Measurements from ENCODE around the gene SAP30L. TPM values are rescaled to one million over a fixed set of nuclear protein-coding genes. Genes with fewer than 3 reads are reported as not detected.

The SAP30L gene
- total and polyA plus RNA-seq, 10 donors: 17.4 to 43.5 (median 34.0) TPM

- 38 to 77% (median 68%) methylated on average over 2 of the region's 2 CpGs for WGBS, 5 donors
- no peaks in the 10 kb centered on the region for H3K36me3 ChIP-seq
- H3K4me3 ChIP-seq: no peak overlapping the region
- no peaks in the 10 kb centered on the region for H3K4me1 ChIP-seq
- peak; percentile 33 for DNase-seq
- TF ChIP-seq POLR2A (IDR thresholded peaks at IDR 0.05): no peak
- TF ChIP-seq POLR2AphosphoS5 (IDR thresholded peaks at IDR 0.05): no peak
- H3K27me3 ChIP-seq (replicated peaks in 1 of 7): peaks cover 0 to 98% (median 55%) of the 10 kb centered on the region in 7 donors
- intact Hi-C loops (cut with DNase I; ENCODE audit: low total_unique reads): no loop called here
- no peak overlapping the region for H3K27ac ChIP-seq
- H3K9me3 ChIP-seq: no peaks in the 10 kb centered on the region
Observed at GRCh38 chr5:154491941-154492340, 46.1 kb downstream of the SAP30L start.

DNA sequence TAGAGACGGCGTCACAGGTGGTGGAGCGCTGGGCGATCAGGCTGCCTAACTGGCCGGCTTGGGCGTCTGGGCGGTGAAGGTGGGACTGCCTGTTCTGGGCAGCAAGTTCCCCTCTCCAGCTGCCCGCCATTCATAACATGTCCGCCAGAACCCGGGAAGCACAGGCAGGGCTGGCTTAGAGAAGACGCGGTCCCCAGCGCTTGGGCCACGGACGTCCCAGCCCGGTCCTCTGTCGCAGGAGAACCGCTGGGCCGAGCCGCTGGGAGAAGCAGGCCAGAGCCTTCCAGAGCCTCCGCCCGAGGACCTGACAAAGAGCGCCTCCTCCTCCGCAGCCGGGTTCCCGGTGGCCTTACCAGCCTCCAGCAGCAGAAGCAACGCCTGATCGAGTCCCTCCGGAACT, 47.5 kb downstream of the SAP30L start:
- DNase-seq: peak; percentile 58
- H3K9me3 ChIP-seq: no peaks in the 10 kb centered on the region
- intact Hi-C loops (cut with DNase I; ENCODE audit: low total_unique reads): no loop called here
- H3K27ac ChIP-seq: no peak overlapping the region
- 33 to 67% (median 58%) methylated on average over 17 to 29 of the region's 29 CpGs for WGBS, 5 donors
- H3K36me3 ChIP-seq: no peaks in the 10 kb centered on the region
- no peaks in the 10 kb centered on the region for H3K4me1 ChIP-seq
- TF ChIP-seq POLR2A (IDR thresholded peaks at IDR 0.05) (no peak), POLR2AphosphoS5 (IDR thresholded peaks at IDR 0.05) (no peak)
- TF ChIP-seq, protein P1, sequence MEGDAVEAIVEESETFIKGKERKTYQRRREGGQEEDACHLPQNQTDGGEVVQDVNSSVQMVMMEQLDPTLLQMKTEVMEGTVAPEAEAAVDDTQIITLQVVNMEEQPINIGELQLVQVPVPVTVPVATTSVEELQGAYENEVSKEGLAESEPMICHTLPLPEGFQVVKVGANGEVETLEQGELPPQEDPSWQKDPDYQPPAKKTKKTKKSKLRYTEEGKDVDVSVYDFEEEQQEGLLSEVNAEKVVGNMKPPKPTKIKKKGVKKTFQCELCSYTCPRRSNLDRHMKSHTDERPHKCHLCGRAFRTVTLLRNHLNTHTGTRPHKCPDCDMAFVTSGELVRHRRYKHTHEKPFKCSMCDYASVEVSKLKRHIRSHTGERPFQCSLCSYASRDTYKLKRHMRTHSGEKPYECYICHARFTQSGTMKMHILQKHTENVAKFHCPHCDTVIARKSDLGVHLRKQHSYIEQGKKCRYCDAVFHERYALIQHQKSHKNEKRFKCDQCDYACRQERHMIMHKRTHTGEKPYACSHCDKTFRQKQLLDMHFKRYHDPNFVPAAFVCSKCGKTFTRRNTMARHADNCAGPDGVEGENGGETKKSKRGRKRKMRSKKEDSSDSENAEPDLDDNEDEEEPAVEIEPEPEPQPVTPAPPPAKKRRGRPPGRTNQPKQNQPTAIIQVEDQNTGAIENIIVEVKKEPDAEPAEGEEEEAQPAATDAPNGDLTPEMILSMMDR (IDR thresholded peaks at IDR 0.05 in 8 of 11, conservative IDR thresholded peaks at IDR 0.05 in 3 of 11): no peak
- H3K4me3 ChIP-seq: no peak overlapping the region
- peaks cover 0 to 92% (median 41%) of the 10 kb centered on the region in 7 donors for H3K27me3 ChIP-seq (replicated peaks in 1 of 7)

DNA sequence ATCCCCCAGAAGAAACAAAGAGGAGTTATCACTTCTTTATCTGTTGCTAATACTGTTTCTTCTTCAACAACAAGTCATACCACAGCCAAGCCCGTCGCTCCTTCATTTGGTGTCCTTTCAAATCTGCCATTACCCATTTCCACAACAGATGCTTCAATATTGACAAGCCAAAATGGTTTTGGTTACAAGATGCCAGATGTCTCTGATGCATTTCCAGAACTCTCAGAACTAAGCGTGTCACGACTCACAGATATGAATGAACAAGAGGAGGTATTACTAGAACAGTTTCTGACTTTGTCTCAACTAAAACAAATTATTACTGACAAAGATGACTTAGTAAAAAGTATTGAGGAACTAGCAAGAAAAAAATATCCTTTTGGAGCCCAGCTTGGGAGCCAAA, 48.2 kb downstream of the SAP30L start:
- Histone ChIP-seq H3K9me3 (no peaks in the 10 kb centered on the region), H3K36me3 (no peaks in the 10 kb centered on the region), H3K27ac (no peak overlapping the region), H3K27me3 (replicated peaks in 1 of 7) (peaks cover 0 to 84% (median 34%) of the 10 kb centered on the region in 7 donors), H3K4me3 (no peak overlapping the region), H3K4me1 (no peaks in the 10 kb centered on the region)
- no peak for DNase-seq
- intact Hi-C loops (cut with DNase I; ENCODE audit: low total_unique reads): no loop called here
- WGBS, 5 donors: 67 to 84% (median 80%) methylated on average over 4 of the region's 4 CpGs
- TF ChIP-seq, protein P1 (IDR thresholded peaks at IDR 0.05 in 8 of 11, conservative IDR thresholded peaks at IDR 0.05 in 3 of 11): no peak
- no peak for TF ChIP-seq POLR2A (IDR thresholded peaks at IDR 0.05)
- TF ChIP-seq POLR2AphosphoS5 (IDR thresholded peaks at IDR 0.05): no peak

- Histone ChIP-seq H3K36me3 (no peaks in the 10 kb centered on the region), H3K27ac (no peak overlapping the region), H3K4me1 (peaks cover 0 to 8% (median 0%) of the 10 kb centered on the region in 6 donors), H3K27me3 (replicated peaks in 1 of 7) (peaks cover 0 to 44% (median 14%) of the 10 kb centered on the region in 7 donors), H3K4me3 (no peak overlapping the region), H3K9me3 (no peaks in the 10 kb centered on the region)
- 42 to 71% (median 52%) methylated on average over 1 of the region's 1 CpG for WGBS, 5 donors
- DNase-seq: no peak
- intact Hi-C loops (cut with DNase I; ENCODE audit: low total_unique reads): no loop called here
- TF ChIP-seq POLR2A (IDR thresholded peaks at IDR 0.05): no peak
- no peak for TF ChIP-seq POLR2AphosphoS5 (IDR thresholded peaks at IDR 0.05)
- TF ChIP-seq, protein P1 (IDR thresholded peaks at IDR 0.05 in 8 of 11, conservative IDR thresholded peaks at IDR 0.05 in 3 of 11): no peak
Observed at GRCh38 chr5:154498591-154498990, 52.8 kb downstream of the SAP30L start.

- TF ChIP-seq, protein P1 (IDR thresholded peaks at IDR 0.05 in 8 of 11, conservative IDR thresholded peaks at IDR 0.05 in 3 of 11): no peak
- no peak for TF ChIP-seq POLR2AphosphoS5 (IDR thresholded peaks at IDR 0.05)
- H3K36me3 ChIP-seq: no peaks in the 10 kb centered on the region
- H3K9me3 ChIP-seq: no peaks in the 10 kb centered on the region
- peaks cover 0 to 9% (median 0%) of the 10 kb centered on the region in 6 donors for H3K4me1 ChIP-seq
- peaks cover 0 to 40% (median 10%) of the 10 kb centered on the region in 7 donors for H3K27me3 ChIP-seq (replicated peaks in 1 of 7)
- no peak for DNase-seq
- intact Hi-C loops (cut with DNase I; ENCODE audit: low total_unique reads): no loop called here
- 81 to 92% (median 86%) methylated on average over 2 of the region's 2 CpGs for WGBS, 5 donors
- H3K27ac ChIP-seq: no peak overlapping the region
- H3K4me3 ChIP-seq: no peak overlapping the region
Observed at GRCh38 chr5:154498994-154499393, 53.2 kb downstream of the SAP30L start.
